GM23248 (cell line): ENCODE data around the gene ATP1B3. TPM values are rescaled to one million over a fixed set of nuclear protein-coding genes. Genes with fewer than 3 reads are reported as not detected.

Experiments used
- DNase-seq: peaks from one replicate; pipeline ENCODE4 v3.0.0-alpha.2; 2015
- H2AFZ ChIP-seq: fragments of 200-600 bp; sonication (generic); 2 replicates; pipeline ENCODE4 v1.6.1; 2016; ENCODE audit warnings: antibody characterized with exemption
- H3F3A ChIP-seq: fragments of 200-600 bp; sonication (generic); 2 replicates; pipeline ENCODE4 v1.6.1; 2016; ENCODE audit warnings: mild to moderate bottlenecking, antibody characterized with exemption, mixed run types; ENCODE audit not compliant: insufficient read depth
- H3K27ac ChIP-seq: fragments of 200-600 bp; sonication (generic); 2 replicates; pipeline ENCODE4 v1.5.1; 2016; ENCODE audit warnings: mild to moderate bottlenecking
- H3K27me3 ChIP-seq: fragments of 200-600 bp; sonication (generic); replicated peaks from 2 replicates; pipeline ENCODE4 v1.6.1; 2016; ENCODE audit warnings: mild to moderate bottlenecking; ENCODE audit not compliant: insufficient read depth
- H3K36me3 ChIP-seq: fragments of 200-600 bp; sonication (generic); 2 replicates; pipeline ENCODE4 v1.6.1; 2016; ENCODE audit warnings: low read depth, mild to moderate bottlenecking
- H3K4me1 ChIP-seq: fragments of 200-600 bp; sonication (generic); 2 replicates; pipeline ENCODE4 v1.6.1; 2016; ENCODE audit warnings: mild to moderate bottlenecking; ENCODE audit not compliant: insufficient read depth
- H3K4me2 ChIP-seq: fragments of 200-600 bp; sonication (generic); one replicate; pipeline ENCODE4 v1.6.1; 2016; ENCODE audit warnings: mild to moderate bottlenecking; ENCODE audit not compliant: unreplicated experiment
- H3K4me3 ChIP-seq: fragments of 200-600 bp; sonication (generic); 2 replicates; pipeline ENCODE4 v1.5.1; 2016; ENCODE audit warnings: mild to moderate bottlenecking
- H3K79me2 ChIP-seq: fragments of 200-600 bp; sonication (generic); 2 replicates; pipeline ENCODE4 v1.6.1; 2016; ENCODE audit warnings: mild to moderate bottlenecking; ENCODE audit not compliant: insufficient read depth
- H3K9ac ChIP-seq: fragments of 200-600 bp; sonication (generic); 2 replicates; pipeline ENCODE4 v1.6.1; 2016; ENCODE audit warnings: mild to moderate bottlenecking
- H3K9me2 ChIP-seq: fragments of 200-600 bp; sonication (generic); 2 replicates; pipeline ENCODE4 v1.6.1; 2016; ENCODE audit warnings: mixed run types, mild to moderate bottlenecking, moderate library complexity; ENCODE audit not compliant: insufficient read depth
- H3K9me3 ChIP-seq: fragments of 200-600 bp; sonication (generic); one replicate; pipeline ENCODE4 v1.6.1; 2017; ENCODE audit warnings: low read depth
- H4K20me1 ChIP-seq: fragments of 200-600 bp; sonication (generic); 2 replicates; pipeline ENCODE4 v1.6.0; 2016; ENCODE audit not compliant: insufficient read depth
- EZH2 ChIP-seq: fragments of 200-600 bp; sonication (generic); IDR thresholded peaks from 2 replicates; pipeline ENCODE4 v1.6.1; 2018; ENCODE audit warnings: antibody characterized with exemption, mild to moderate bottlenecking; ENCODE audit not compliant: insufficient read depth, poor library complexity, severe bottlenecking
- EZH2phosphoT487 ChIP-seq: fragments of 200-600 bp; sonication (generic); IDR thresholded peaks from 2 replicates; pipeline ENCODE4 v1.6.1; 2018; ENCODE audit warnings: antibody characterized with exemption, moderate library complexity, mild to moderate bottlenecking, low read depth; ENCODE audit not compliant: insufficient read depth
- WGBS, 2 experiments: methylation state at CpG; one replicate each; pipeline ENCODE4 v1.1.6; 2015 to 2017; ENCODE audit warnings: low lambda C conversion rate in 2 of 2, low coverage in 1 of 2; ENCODE audit errors: missing lambda C conversion rate in 2 of 2; 5-methylcytosine and 5-hydroxymethylcytosine counted together
- in situ Hi-C: fragments of 300-500 bp; cut with MboI; formaldehyde crosslinking; loops from 2 replicates; pipeline ENCODE4 v1.15.0; 2020
- polyA plus RNA-seq: library from polyadenylated mRNA; unstranded; fragments of >200 nt; fragmentation: Nextera tagmentation; extraction: Ambion mirVana; gene quantifications from 2 replicates; pipeline ENCODE4 v1.2.1, GENCODE V29; 2016
- total RNA-seq: library from RNA; depleted of rRNA; stranded (reverse); fragments of >200 nt; shearing (Covaris generic); gene quantifications from 2 replicates; pipeline ENCODE4 v1.2.3, GENCODE V29; 2014

Gene ATP1B3
- total and polyA plus RNA-seq, 2 experiments from 2014 or later = 73.6 to 245 TPM

GRCh38 chr3:141949399-141949798 lies 73.0 kb downstream of the ATP1B3 start:
- in situ Hi-C loops = no loop called here

DNA sequence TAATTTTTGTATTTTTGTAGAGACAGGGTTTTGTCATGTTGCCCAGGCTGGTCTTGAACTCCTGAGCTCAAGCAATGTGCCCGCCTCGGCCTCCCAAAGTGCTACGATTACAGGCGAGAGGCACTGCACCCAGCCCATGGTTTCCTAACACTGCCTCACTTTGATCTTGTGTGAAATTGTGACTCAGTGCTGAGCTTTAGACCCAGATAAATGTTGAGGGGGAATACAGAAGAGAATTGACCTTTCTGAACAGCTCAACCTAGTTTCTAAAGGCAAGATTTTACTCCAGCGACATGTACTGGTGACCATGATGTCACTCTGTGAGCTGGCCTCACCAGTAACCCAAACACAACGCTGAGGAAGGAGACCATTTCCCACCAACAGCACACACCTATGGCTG lies 73.5 kb downstream of the ATP1B3 start:
- H3K27me3 ChIP-seq = no peaks in the 10 kb centered on the region
- TF ChIP-seq EZH2 = no peak

More at GRCh38 chr3:141949399-141949798, 73.0 kb downstream of the ATP1B3 start:
- no peak overlapping the region for H3K27ac ChIP-seq
- H2AFZ ChIP-seq = no peak overlapping the region
- no peak for DNase-seq
- H3F3A ChIP-seq = no peaks in the 10 kb centered on the region
- no peaks in the 10 kb centered on the region for H3K4me1 ChIP-seq
- no peaks in the 10 kb centered on the region for H3K79me2 ChIP-seq
- no peaks in the 10 kb centered on the region for H3K27me3 ChIP-seq
- no peaks in the 10 kb centered on the region for H4K20me1 ChIP-seq
- no peaks in the 10 kb centered on the region for H3K9me2 ChIP-seq
- no peaks in the 10 kb centered on the region for H3K36me3 ChIP-seq
- H3K9me3 ChIP-seq = no peaks in the 10 kb centered on the region
- no peak overlapping the region for H3K4me3 ChIP-seq
- H3K4me2 ChIP-seq = no peak overlapping the region
- WGBS, 2 experiments = 93 to 96% methylated on average over 9 to 10 of the region's 10 CpGs
- no peak overlapping the region for H3K9ac ChIP-seq
- TF ChIP-seq EZH2phosphoT487 = no peak
- no peak for TF ChIP-seq EZH2

DNA sequence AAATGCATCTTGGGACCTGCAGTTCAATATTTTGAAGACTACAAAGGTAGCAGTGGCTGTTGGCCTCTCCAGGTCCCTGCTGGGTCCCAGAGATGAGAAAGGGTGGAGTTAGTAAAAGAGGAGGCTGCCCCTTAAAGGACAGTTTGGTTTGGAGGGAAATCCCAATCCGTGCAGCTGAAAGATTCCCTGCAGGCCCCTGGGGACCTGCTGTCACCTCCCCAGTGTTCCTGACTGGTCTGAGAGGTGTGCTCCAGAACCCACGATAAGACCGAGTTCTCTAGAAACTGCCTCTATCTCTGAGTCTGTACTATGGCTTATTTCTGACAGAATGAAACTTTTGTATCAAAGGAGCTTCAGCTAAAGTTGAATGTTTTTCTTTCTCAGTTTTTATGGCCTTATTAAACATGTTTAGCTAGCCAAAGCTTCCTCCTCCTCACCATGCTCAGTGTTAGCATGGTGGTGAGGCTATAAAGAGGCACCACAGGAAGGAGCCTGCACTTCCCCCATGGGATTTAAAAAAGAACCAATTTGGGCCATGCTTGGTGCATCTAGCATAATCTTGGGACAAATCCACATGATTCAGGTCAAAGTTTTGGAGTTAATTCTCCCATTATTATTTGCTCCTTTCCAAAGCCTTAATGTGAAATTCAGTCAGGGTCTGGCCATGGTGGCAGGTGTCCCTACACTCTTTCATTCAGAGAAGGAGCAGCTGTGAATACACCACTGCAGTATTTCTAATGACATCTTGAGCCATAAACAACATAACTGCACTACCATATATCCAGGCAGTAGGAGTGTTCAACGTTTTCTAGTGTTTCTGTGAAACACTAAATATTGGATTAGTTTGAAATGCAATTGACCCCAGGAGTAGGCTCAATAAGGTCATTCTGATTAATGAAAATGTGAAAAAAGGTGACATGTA lies 74.4 kb downstream of the ATP1B3 start:
- Histone ChIP-seq H2AFZ (no peak overlapping the region), H3K27me3 (no peaks in the 10 kb centered on the region), H3K4me3 (no peak overlapping the region), H3K36me3 (no peaks in the 10 kb centered on the region), H3K4me2 (no peak overlapping the region), H3K9me2 (no peaks in the 10 kb centered on the region), H3K9me3 (no peaks in the 10 kb centered on the region), H3K4me1 (no peaks in the 10 kb centered on the region), H3F3A (no peaks in the 10 kb centered on the region), H3K79me2 (no peaks in the 10 kb centered on the region), H3K9ac (no peak overlapping the region), H4K20me1 (no peaks in the 10 kb centered on the region), H3K27ac (no peak overlapping the region)
- in situ Hi-C loops = no loop called here
- no peak for DNase-seq
- 72 to 75% methylated on average over 4 of the region's 4 CpGs for WGBS, 2 experiments
- TF ChIP-seq EZH2phosphoT487 = no peak
- TF ChIP-seq EZH2 = no peak

More for the DNA sequence above, 73.5 kb downstream of the ATP1B3 start:
- Histone ChIP-seq H3K79me2 (no peaks in the 10 kb centered on the region), H3K36me3 (no peaks in the 10 kb centered on the region), H3K9me2 (no peaks in the 10 kb centered on the region), H3K27ac (no peak overlapping the region), H3K9me3 (no peaks in the 10 kb centered on the region), H4K20me1 (no peaks in the 10 kb centered on the region), H3K4me1 (no peaks in the 10 kb centered on the region), H3F3A (no peaks in the 10 kb centered on the region), H3K9ac (no peak overlapping the region), H3K4me2 (no peak overlapping the region), H2AFZ (no peak overlapping the region), H3K4me3 (no peak overlapping the region)
- in situ Hi-C loops = no loop called here
- 92 to 97% methylated on average over 6 of the region's 6 CpGs for WGBS, 2 experiments
- DNase-seq = no peak

DNA sequence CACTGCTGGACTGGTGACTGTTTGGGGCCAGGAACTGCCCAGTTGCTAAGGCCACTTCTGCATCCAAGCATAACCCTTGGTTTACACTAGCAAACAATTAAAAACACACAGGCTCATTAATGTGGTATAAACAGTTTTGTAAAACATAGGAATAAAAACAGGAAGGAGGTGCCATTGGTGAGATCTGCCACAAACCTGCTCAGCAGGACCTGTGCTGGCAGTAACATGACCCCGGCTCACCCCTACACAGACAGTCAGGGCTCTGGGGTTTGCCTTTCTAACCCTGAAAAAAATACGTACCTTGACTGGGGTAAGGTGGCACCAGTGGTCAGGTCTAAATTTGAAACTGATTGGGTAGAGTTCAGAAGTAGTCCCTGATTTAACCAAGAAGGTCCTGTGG lies 76.2 kb downstream of the ATP1B3 start:
- no peaks in the 10 kb centered on the region for H3F3A ChIP-seq
- DNase-seq = no peak
- H2AFZ ChIP-seq = no peak overlapping the region
- no peaks in the 10 kb centered on the region for H3K79me2 ChIP-seq
- no peak overlapping the region for H3K27ac ChIP-seq
- H3K4me1 ChIP-seq = no peaks in the 10 kb centered on the region
- no peak overlapping the region for H3K4me3 ChIP-seq
- H3K9me2 ChIP-seq = no peaks in the 10 kb centered on the region
- H4K20me1 ChIP-seq = no peaks in the 10 kb centered on the region
- H3K27me3 ChIP-seq = no peaks in the 10 kb centered on the region
- no peaks in the 10 kb centered on the region for H3K36me3 ChIP-seq
- H3K9ac ChIP-seq = no peak overlapping the region
- no peak overlapping the region for H3K4me2 ChIP-seq
- WGBS, 2 experiments = 83 to 89% methylated on average over 2 of the region's 2 CpGs
- in situ Hi-C loops = no loop called here
- no peak for TF ChIP-seq EZH2phosphoT487
- no peak for TF ChIP-seq EZH2
- no peaks in the 10 kb centered on the region for H3K9me3 ChIP-seq
